PC-9 (cell line): Measurements from ENCODE around the gene DYNC1H1. TPM values are rescaled to one million over a fixed set of nuclear protein-coding genes. Genes with fewer than 3 reads are reported as not detected.

Experiments
- BruUV-seq: library from RNA; stranded (reverse); fragments of 400-500 nt; replicated peaks from 2 replicates; lab custom pipeline; 2021; lab: Mats Ljungman, UMichigan
- CTCF ChIA-PET: fragments of 300-600 bp; sonication (Branson Sonifier 250); formaldehyde crosslinking; loops from one replicate; lab custom pipeline; 2022; ENCODE audit warnings: antibody characterized with exemption; lab: Charles Lee
- POLR2A ChIA-PET: fragments of 300-600 bp; sonication (Branson Sonifier 250); formaldehyde crosslinking; loops from one replicate; lab custom pipeline; 2022; ENCODE audit warnings: antibody characterized with exemption; ENCODE audit not compliant: unreplicated experiment; lab: Charles Lee
- DNase-seq, 2 experiments: peaks; one replicate each; pipeline versions ENCODE4 v3.0.0 to v3.0.0-alpha.2; 2015 to 2022; ENCODE audit warnings: mixed read lengths in 1 of 2
- H2AFZ ChIP-seq: fragments of 200-600 bp; sonication (generic); 2 replicates; pipeline ENCODE4 v1.8.1; 2017; ENCODE audit warnings: antibody characterized with exemption
- H3F3A ChIP-seq: fragments of 200-600 bp; sonication (generic); 2 replicates; pipeline ENCODE4 v1.8.1; 2017; ENCODE audit warnings: antibody characterized with exemption, mild to moderate bottlenecking, low read depth; ENCODE audit not compliant: insufficient read depth
- H3K27ac ChIP-seq: fragments of 200-600 bp; sonication (generic); 2 replicates; pipeline ENCODE4 v1.6.1; 2016; ENCODE audit warnings: mixed run types
- H3K27me3 ChIP-seq: fragments of 200-600 bp; sonication (generic); 2 replicates; pipeline ENCODE4 v1.6.1; 2016; ENCODE audit warnings: low read depth, mixed run types; ENCODE audit not compliant: insufficient read depth
- H3K36me3 ChIP-seq: fragments of 200-600 bp; sonication (generic); 2 replicates; pipeline ENCODE4 v1.6.1; 2016; ENCODE audit warnings: low read depth, mixed run types
- H3K4me1 ChIP-seq: fragments of 200-600 bp; sonication (generic); replicated peaks from 2 replicates; pipeline ENCODE4 v1.6.1; 2016; ENCODE audit warnings: mixed run types; ENCODE audit not compliant: insufficient read depth
- H3K4me2 ChIP-seq: fragments of 200-600 bp; sonication (generic); 2 replicates; pipeline ENCODE4 v1.6.1; 2017; ENCODE audit warnings: mixed run types
- H3K4me3 ChIP-seq: fragments of 200-600 bp; sonication (generic); 2 replicates; pipeline ENCODE4 v1.6.1; 2016; ENCODE audit warnings: mixed run types
- H3K79me2 ChIP-seq: fragments of 200-600 bp; sonication (generic); 2 replicates; pipeline ENCODE4 v1.6.1; 2017; ENCODE audit warnings: low read depth, mixed run types
- H3K9me2 ChIP-seq: fragments of 200-600 bp; sonication (generic); 2 replicates; pipeline ENCODE4 v1.8.1; 2017; ENCODE audit warnings: mild to moderate bottlenecking; ENCODE audit not compliant: insufficient read depth
- H3K9me3 ChIP-seq: fragments of 200-600 bp; sonication (generic); 2 replicates; pipeline ENCODE4 v1.8.1; 2016; ENCODE audit warnings: low read depth; ENCODE audit not compliant: insufficient read depth
- H4K20me1 ChIP-seq: fragments of 200-600 bp; sonication (generic); 2 replicates; pipeline ENCODE4 v1.8.1; 2017; ENCODE audit not compliant: insufficient read depth
- CTCF ChIP-seq: fragments of 200-600 bp; sonication (generic); conservative IDR thresholded peaks from 2 replicates; pipeline ENCODE4 v1.6.1; 2017; ENCODE audit warnings: mixed run types, antibody characterized with exemption, mild to moderate bottlenecking, moderate library complexity
- EZH2 ChIP-seq: fragments of 200-600 bp; sonication (generic); IDR thresholded peaks from 2 replicates; pipeline ENCODE4 v1.8.0; 2017; ENCODE audit warnings: antibody characterized with exemption, low read depth
- intact Hi-C: fragments of 100-400 bp; cut with micrococcal nuclease; formaldehyde crosslinking; loops from one replicate; pipeline ENCODE4 v1.10.0; 2022; ENCODE audit not compliant: unreplicated experiment
- total RNA-seq: library from RNA; stranded (reverse); gene quantifications from 2 replicates; pipeline ENCODE4 v1.2.3, GENCODE V29; 2021

DYNC1H1 gene
- total RNA-seq, 1 experiment from 2014 or later: 1,268 TPM

- no TSS peak for BruUV-seq
- H3F3A ChIP-seq: peaks cover 60% of the 10 kb centered on the region; the same call in 1 of the 2 replicates
- H3K27me3 ChIP-seq: no peaks in the 10 kb centered on the region
- H3K36me3 ChIP-seq: peaks cover 93% of the 10 kb centered on the region
- no peak overlapping the region for H2AFZ ChIP-seq
- TF ChIP-seq EZH2: no peak
- TF ChIP-seq CTCF: no peak
- no peak overlapping the region for H3K4me3 ChIP-seq
- H3K4me1 ChIP-seq: no peaks in the 10 kb centered on the region
- H3K79me2 ChIP-seq: peaks cover 34% of the 10 kb centered on the region
- peaks cover 35% of the 10 kb centered on the region; the same call in 1 of the 2 replicates for H4K20me1 ChIP-seq
- no peak overlapping the region for H3K4me2 ChIP-seq
- no peak for DNase-seq
- ChIA-PET CTCF (no interaction called here), POLR2A (no interaction called here)
- H3K27ac ChIP-seq: no peak overlapping the region
- H3K9me2 ChIP-seq: no peaks in the 10 kb centered on the region
- intact Hi-C loops: no loop called here
- no peaks in the 10 kb centered on the region for H3K9me3 ChIP-seq
These were observed 24.0 kb downstream of the DYNC1H1 start for GRCh38 chr14:101988377-101988776.

GRCh38 chr14:101991352-101991751 lies 27.0 kb downstream of the DYNC1H1 start:
- DNase-seq: no peak
- H3K9me2 ChIP-seq: no peaks in the 10 kb centered on the region
- H3K27me3 ChIP-seq: no peaks in the 10 kb centered on the region
- H2AFZ ChIP-seq: no peak overlapping the region
- H4K20me1 ChIP-seq: peaks cover 32% of the 10 kb centered on the region
- intact Hi-C loops: no loop called here
- no TSS peak for BruUV-seq
- peaks cover 53% of the 10 kb centered on the region; the same call in 1 of the 2 replicates for H3F3A ChIP-seq
- TF ChIP-seq EZH2 (no peak), CTCF (no peak)
- H3K27ac ChIP-seq: no peak overlapping the region
- H3K4me2 ChIP-seq: no peak overlapping the region
- H3K9me3 ChIP-seq: no peaks in the 10 kb centered on the region
- no peak overlapping the region for H3K4me3 ChIP-seq
- ChIA-PET POLR2A (no interaction called here), CTCF (no interaction called here)
- H3K36me3 ChIP-seq: peaks cover 98% of the 10 kb centered on the region
- H3K4me1 ChIP-seq: no peaks in the 10 kb centered on the region
- peaks cover 16% of the 10 kb centered on the region; the same call in 1 of the 2 replicates for H3K79me2 ChIP-seq

GRCh38 chr14:101992708-101993107 lies 28.3 kb downstream of the DYNC1H1 start:
- Histone ChIP-seq H3K36me3 (peaks cover 98% of the 10 kb centered on the region), H3K4me2 (no peak overlapping the region), H3K79me2 (0 out of 2 replicates have a peak, but pooled peaks cover 8% of the 10 kb centered on the region), H3K4me1 (no peaks in the 10 kb centered on the region), H3K4me3 (no peak overlapping the region), H3K9me2 (no peaks in the 10 kb centered on the region), H3K9me3 (no peaks in the 10 kb centered on the region), H4K20me1 (peaks cover 23% of the 10 kb centered on the region; the same call in 1 of the 2 replicates), H2AFZ (no peak overlapping the region), H3K27me3 (no peaks in the 10 kb centered on the region), H3F3A (peaks cover 53% of the 10 kb centered on the region; the same call in 1 of the 2 replicates), H3K27ac (no peak overlapping the region)
- intact Hi-C loops: no loop called here
- DNase-seq: no peak
- no TSS peak for BruUV-seq
- TF ChIP-seq EZH2: no peak
- no peak for TF ChIP-seq CTCF
- POLR2A ChIA-PET: no interaction called here
- CTCF ChIA-PET: no interaction called here
